ENCODE measurements around the gene TEAD1.
"Not testable (repeated sequence)": the region's sequence is repeated elsewhere in the genome, so short reads cannot be mapped to it uniquely, and the experiment has no call there.

DNA sequence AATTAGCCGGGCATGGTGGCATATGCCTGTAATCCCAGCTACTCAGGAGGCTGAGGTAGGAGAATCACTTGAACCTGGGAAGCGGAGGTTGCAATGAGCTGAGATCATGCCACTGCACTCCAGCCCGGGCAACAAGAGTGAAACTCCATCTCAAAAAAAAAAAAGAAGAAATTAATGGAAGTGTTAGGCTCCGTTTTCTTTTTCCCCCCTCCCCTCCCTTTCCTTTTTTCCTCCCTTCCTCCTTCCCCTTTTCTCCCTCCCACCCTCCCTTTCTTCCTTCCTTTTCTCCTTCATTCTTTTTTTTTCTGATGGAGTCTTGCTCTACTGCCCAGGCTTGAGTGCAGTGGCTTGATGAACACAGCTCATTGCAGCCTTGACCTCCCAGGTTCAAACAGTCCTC is 203.3 kb downstream of the TEAD1 start:
- TF ChIP-seq, protein P1, sequence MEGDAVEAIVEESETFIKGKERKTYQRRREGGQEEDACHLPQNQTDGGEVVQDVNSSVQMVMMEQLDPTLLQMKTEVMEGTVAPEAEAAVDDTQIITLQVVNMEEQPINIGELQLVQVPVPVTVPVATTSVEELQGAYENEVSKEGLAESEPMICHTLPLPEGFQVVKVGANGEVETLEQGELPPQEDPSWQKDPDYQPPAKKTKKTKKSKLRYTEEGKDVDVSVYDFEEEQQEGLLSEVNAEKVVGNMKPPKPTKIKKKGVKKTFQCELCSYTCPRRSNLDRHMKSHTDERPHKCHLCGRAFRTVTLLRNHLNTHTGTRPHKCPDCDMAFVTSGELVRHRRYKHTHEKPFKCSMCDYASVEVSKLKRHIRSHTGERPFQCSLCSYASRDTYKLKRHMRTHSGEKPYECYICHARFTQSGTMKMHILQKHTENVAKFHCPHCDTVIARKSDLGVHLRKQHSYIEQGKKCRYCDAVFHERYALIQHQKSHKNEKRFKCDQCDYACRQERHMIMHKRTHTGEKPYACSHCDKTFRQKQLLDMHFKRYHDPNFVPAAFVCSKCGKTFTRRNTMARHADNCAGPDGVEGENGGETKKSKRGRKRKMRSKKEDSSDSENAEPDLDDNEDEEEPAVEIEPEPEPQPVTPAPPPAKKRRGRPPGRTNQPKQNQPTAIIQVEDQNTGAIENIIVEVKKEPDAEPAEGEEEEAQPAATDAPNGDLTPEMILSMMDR (conservative IDR thresholded peaks at IDR 0.05) = not testable (repeated sequence)
- TF ChIP-seq ZFX (IDR thresholded peaks at IDR 0.05) = not testable (repeated sequence)
